GM12892 (cell line): ENCODE measurements around the gene COMMD8.

ENCODE experiments used
- POLR2A ChIP-seq: IDR thresholded peaks from 2 replicates; pipeline ENCODE4 v1.6.1; 2011; ENCODE audit warnings: low read depth, low read length, control low read depth
- POLR2AphosphoS5 ChIP-seq: IDR thresholded peaks from 2 replicates; pipeline ENCODE4 v1.6.1; 2011; ENCODE audit warnings: low read depth, low read length, control low read depth
- TAF1 ChIP-seq: IDR thresholded peaks from 2 replicates; pipeline ENCODE4 v1.6.1; 2011; ENCODE audit warnings: low read depth, mild to moderate bottlenecking, control low read depth, low read length, borderline replicate concordance

- TF ChIP-seq POLR2A = no peak
- TF ChIP-seq POLR2AphosphoS5 = no peak
- no peak for TF ChIP-seq TAF1
These were observed 5.3 kb upstream of the COMMD8 start for GRCh38 chr4:47468706-47469365.
